Small intestine (tissue), 7 donors: ENCODE results near the gene SLC17A7. TPM values are rescaled to one million over a fixed set of nuclear protein-coding genes. Genes with fewer than 3 reads are reported as not detected.
A peak's percentile ranks its signal among the peaks of the same experiment; 100 is the strongest.
"Not testable (repeated sequence)": the region's sequence is repeated elsewhere in the genome, so short reads cannot be mapped to it uniquely, and the experiment has no call there.

Experiments used
- DNase-seq, 2 donors: peaks; one replicate each; pipeline versions ENCODE4 v3.0.0 to v3.0.0-alpha.2; 2013
- FAIRE-seq: peaks from 2 replicates; lab custom pipeline; 2012; peaks lifted over from hg19 to GRCh38; lab: Jason Lieb, UNC
- H3K27ac ChIP-seq, 3 donors: one replicate each; pipeline ENCODE4 v1.5.1; 2013; ENCODE audit warnings: low read length in 2 of 3, mild to moderate bottlenecking in 2 of 3, control low read depth in 1 of 3, inconsistent platforms in 1 of 3, low read depth in 1 of 3, moderate library complexity in 1 of 3
- H3K27me3 ChIP-seq, 3 donors: one replicate each; pipeline ENCODE4 v1.6.1; 2013; ENCODE audit warnings: low read length in 3 of 3, inconsistent platforms in 1 of 3; ENCODE audit not compliant: control insufficient read depth in 3 of 3, insufficient read depth in 3 of 3
- H3K36me3 ChIP-seq, 3 donors: one replicate each; pipeline ENCODE4 v1.6.1; 2013; ENCODE audit warnings: low read length in 3 of 3, inconsistent platforms in 1 of 3, low read depth in 1 of 3, mild to moderate bottlenecking in 1 of 3, moderate library complexity in 1 of 3; ENCODE audit not compliant: control insufficient read depth in 3 of 3, insufficient read depth in 2 of 3
- H3K4me1 ChIP-seq, 3 donors: one replicate each; pipeline ENCODE4 v1.6.1; 2013; ENCODE audit warnings: low read length in 2 of 3, inconsistent platforms in 1 of 3, low read depth in 1 of 3, mild to moderate bottlenecking in 1 of 3, moderate library complexity in 1 of 3; ENCODE audit not compliant: control insufficient read depth in 3 of 3, insufficient read depth in 2 of 3
- H3K4me3 ChIP-seq, 3 donors: one replicate each; pipeline ENCODE4 v1.5.1; 2013; ENCODE audit warnings: low read length in 3 of 3, control low read depth in 1 of 3, inconsistent platforms in 1 of 3, low read depth in 1 of 3, mild to moderate bottlenecking in 1 of 3, moderate library complexity in 1 of 3
- H3K9me3 ChIP-seq, 2 donors: one replicate each; pipeline ENCODE4 v1.6.1; 2013; ENCODE audit warnings: low read depth in 1 of 2, low read length in 1 of 2; ENCODE audit not compliant: control insufficient read depth in 2 of 2, insufficient read depth in 1 of 2
- WGBS, 3 donors: extraction: QIAGEN DNeasy Blood & Tissue Kit; methylation state at CpG; one replicate each; pipeline ENCODE4 v1.1.7; 2013; 5-methylcytosine and 5-hydroxymethylcytosine counted together
- polyA plus RNA-seq, 4 donors: library from polyadenylated mRNA; stranded (reverse) in 3 of 4; unstranded in 1 of 4; fragments of 200-250 nt in 3 of 4; fragments of 120-200 nt in 1 of 4; gene quantifications; one replicate each; pipeline versions ENCODE4 v1.2.1 to v1.2.3, GENCODE V29; 2013
- donor health status: healthy with polysubstance abuse.
- donor health status: control.
- donor health status: control.
- donor health status: Bipolar disorder and iron deficiency.
- donor health status: healthy.

SLC17A7 gene
- polyA plus RNA-seq, 4 donors: 0.09 to 1.1 (median 0.25) TPM

- H3K4me3 ChIP-seq, H3K27ac ChIP-seq: not testable (repeated sequence)
- WGBS, 3 donors: 46 to 58% (median 47%) methylated on average over 5 of the region's 5 CpGs
These were observed 2.9 kb upstream of the SLC17A7 start for GRCh38 chr19:49444100-49444700.

GRCh38 chr19:49443366-49444099, 2.2 kb upstream of the SLC17A7 start:
- H3K4me3 ChIP-seq: peak overlapping the region; percentile 33 to 71 (median 68)
- 0 to 1% (median 1%) methylated on average over 36 to 47 of the region's 47 CpGs for WGBS, 3 donors
- FAIRE-seq: no peak

More at GRCh38 chr19:49444100-49444700, 2.9 kb upstream of the SLC17A7 start:
- peaks cover 0 to 33% (median 4%) of the 10 kb centered on the region in 3 donors for H3K36me3 ChIP-seq
- H3K27me3 ChIP-seq: peaks cover 3 to 39% (median 12%) of the 10 kb centered on the region in 3 donors
- FAIRE-seq, H3K4me1 ChIP-seq, H3K9me3 ChIP-seq, DNase-seq: not testable (repeated sequence)

GRCh38 chr19:49442771-49443365, 1.5 kb upstream of the SLC17A7 start:
- H3K36me3 ChIP-seq: peaks cover 0 to 20% (median 4%) of the 10 kb centered on the region in 3 donors
- WGBS, 3 donors: 1 to 2% (median 1%) methylated on average over 41 to 43 of the region's 43 CpGs
- H3K9me3 ChIP-seq: no peaks in the 10 kb centered on the region
- H3K27me3 ChIP-seq: peaks cover 3 to 53% (median 23%) of the 10 kb centered on the region in 3 donors
- peak overlapping the region; percentile 33 to 71 (median 68) for H3K4me3 ChIP-seq
- peak overlapping the region; percentile 18 to 70 (median 65) for H3K27ac ChIP-seq
- no peaks in the 10 kb centered on the region for H3K4me1 ChIP-seq
- DNase-seq (peak; percentile 92 to 94), FAIRE-seq (no peak)

More at GRCh38 chr19:49443366-49444099, 2.2 kb upstream of the SLC17A7 start:
- Histone ChIP-seq H3K36me3 (peaks cover 0 to 27% (median 4%) of the 10 kb centered on the region in 3 donors), H3K27me3 (peaks cover 3 to 46% (median 16%) of the 10 kb centered on the region in 3 donors), H3K4me1 (no peaks in the 10 kb centered on the region), H3K27ac (peak overlapping the region; percentile 18 to 70 (median 65)), H3K9me3 (no peaks in the 10 kb centered on the region)
- peak; percentile 94 to 97 for DNase-seq

GRCh38 chr19:49442354-49442753, 1.0 kb upstream of the SLC17A7 start:
- FAIRE-seq: no peak
- peak overlapping the region in 1 of 3 donors; percentile 8 for H3K4me3 ChIP-seq

GRCh38 chr19:49441960-49442350, 628 bp upstream of the SLC17A7 start:
- Histone ChIP-seq H3K4me1 (no peaks in the 10 kb centered on the region), H3K4me3 (no peak overlapping the region), H3K36me3 (peaks cover 0 to 11% (median 4%) of the 10 kb centered on the region in 3 donors), H3K27me3 (peaks cover 3 to 62% (median 27%) of the 10 kb centered on the region in 3 donors), H3K9me3 (no peaks in the 10 kb centered on the region), H3K27ac (no peak overlapping the region)
- WGBS, 3 donors: 20 to 26% (median 22%) methylated on average over 14 of the region's 14 CpGs
- no peak for DNase-seq
- no peak for FAIRE-seq

More at GRCh38 chr19:49442354-49442753, 1.0 kb upstream of the SLC17A7 start:
- 4 to 7% (median 6%) methylated on average over 11 of the region's 11 CpGs for WGBS, 3 donors
- H3K27me3 ChIP-seq: peaks cover 3 to 58% (median 25%) of the 10 kb centered on the region in 3 donors
- no peaks in the 10 kb centered on the region for H3K4me1 ChIP-seq
- no peak for DNase-seq
- H3K36me3 ChIP-seq: peaks cover 0 to 15% (median 4%) of the 10 kb centered on the region in 3 donors
- H3K27ac ChIP-seq: no peak overlapping the region
- H3K9me3 ChIP-seq: no peaks in the 10 kb centered on the region

- Histone ChIP-seq H3K36me3 (no peaks in the 10 kb centered on the region), H3K27ac (no peak overlapping the region), H3K9me3 (no peaks in the 10 kb centered on the region), H3K4me1 (no peaks in the 10 kb centered on the region), H3K27me3 (peaks cover 3 to 75% (median 38%) of the 10 kb centered on the region in 3 donors), H3K4me3 (no peak overlapping the region)
- FAIRE-seq (no peak), DNase-seq (no peak)
- 26 to 29% (median 29%) methylated on average over 19 of the region's 19 CpGs for WGBS, 3 donors
These were observed 703 bp downstream of the SLC17A7 start for GRCh38 chr19:49440439-49441209.

GRCh38 chr19:49439836-49440235, 1.5 kb downstream of the SLC17A7 start:
- FAIRE-seq: no peak
- WGBS, 3 donors: 31 to 51% (median 38%) methylated on average over 6 of the region's 6 CpGs
- Histone ChIP-seq H3K27ac (no peak overlapping the region), H3K9me3 (no peaks in the 10 kb centered on the region), H3K4me1 (no peaks in the 10 kb centered on the region), H3K4me3 (no peak overlapping the region), H3K36me3 (no peaks in the 10 kb centered on the region), H3K27me3 (peaks cover 3 to 83% (median 46%) of the 10 kb centered on the region in 3 donors)
- DNase-seq: no peak
